Epithelial cell of esophagus (primary cell): ENCODE data around the gene HELZ.

Experiments
- DNase-seq: peaks from one replicate; pipeline ENCODE4 v3.0.0; 2010; ENCODE audit warnings: low read depth
- H3K4me3 ChIP-seq: 2 replicates; pipeline ENCODE4 v1.5.1; 2011; ENCODE audit warnings: mild to moderate bottlenecking, low read length, control low read depth
- CTCF ChIP-seq: IDR thresholded peaks from 2 replicates; pipeline ENCODE4 v1.5.1; 2011; ENCODE audit warnings: low read depth, mild to moderate bottlenecking, low read length, control low read depth, inconsistent platforms; ENCODE audit not compliant: insufficient read depth; ENCODE audit errors: missing control alignments

Gene HELZ

GRCh38 chr17:67243284-67243683, 1.7 kb downstream of the HELZ start:
- H3K4me3 ChIP-seq: peak overlapping the region; percentile 86
- no peak for TF ChIP-seq CTCF

GRCh38 chr17:67241719-67242341, 3.2 kb downstream of the HELZ start:
- DNase-seq: no peak
- no peak overlapping the region for H3K4me3 ChIP-seq
- TF ChIP-seq CTCF: no peak

More at GRCh38 chr17:67243284-67243683, 1.7 kb downstream of the HELZ start:
- no peak for DNase-seq

GRCh38 chr17:67239597-67239996, 5.4 kb downstream of the HELZ start:
- peak; percentile 79 for DNase-seq
- no peak for TF ChIP-seq CTCF
- H3K4me3 ChIP-seq: no peak overlapping the region

- no peak for TF ChIP-seq CTCF
- H3K4me3 ChIP-seq: no peak overlapping the region
- DNase-seq: no peak
Measured at GRCh38 chr17:67238991-67239390, 6.0 kb downstream of the HELZ start.

- TF ChIP-seq CTCF: no peak
- H3K4me3 ChIP-seq: no peak overlapping the region
- no peak for DNase-seq
Measured at GRCh38 chr17:67232441-67232840, 12.6 kb downstream of the HELZ start.

GRCh38 chr17:67229109-67229955, 15.7 kb downstream of the HELZ start:
- no peak for DNase-seq
- TF ChIP-seq CTCF: no peak
- no peak overlapping the region for H3K4me3 ChIP-seq
